H4 (cell line): Measurements from ENCODE around the gene COL9A1. TPM values are rescaled to one million over a fixed set of nuclear protein-coding genes. Genes with fewer than 3 reads are reported as not detected.

Experiments
- DNase-seq: peaks from one replicate; pipeline ENCODE4 v3.0.0-alpha.2; 2015; ENCODE audit warnings: low spot score
- total RNA-seq: library from RNA; depleted of rRNA; stranded (reverse); fragments of >200 nt; shearing (Covaris generic); gene quantifications from 2 replicates; pipeline ENCODE4 v1.2.3, GENCODE V29; 2014

COL9A1 gene
- total RNA-seq, 1 experiment from 2014 or later, result not detected

DNA sequence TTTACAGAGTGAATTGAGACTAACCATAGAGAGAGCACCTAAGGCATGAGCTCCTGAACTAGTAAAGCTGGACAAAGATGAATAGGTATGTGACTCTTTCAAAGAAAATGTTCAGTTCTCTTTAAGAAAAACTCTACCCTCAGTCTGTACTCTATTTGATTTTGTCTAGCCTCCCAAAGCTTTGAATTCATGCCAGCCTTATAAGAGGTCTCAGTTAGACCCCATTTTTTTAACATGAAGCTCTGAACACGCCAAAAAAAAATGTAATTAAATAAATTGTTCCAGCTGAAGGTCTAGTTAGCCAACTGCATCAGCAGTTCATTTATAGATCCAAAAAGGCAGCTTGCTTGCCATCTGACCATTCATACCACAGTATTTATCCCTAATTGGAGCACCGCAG is 71.6 kb downstream of the COL9A1 start:
- no peak for DNase-seq

DNA sequence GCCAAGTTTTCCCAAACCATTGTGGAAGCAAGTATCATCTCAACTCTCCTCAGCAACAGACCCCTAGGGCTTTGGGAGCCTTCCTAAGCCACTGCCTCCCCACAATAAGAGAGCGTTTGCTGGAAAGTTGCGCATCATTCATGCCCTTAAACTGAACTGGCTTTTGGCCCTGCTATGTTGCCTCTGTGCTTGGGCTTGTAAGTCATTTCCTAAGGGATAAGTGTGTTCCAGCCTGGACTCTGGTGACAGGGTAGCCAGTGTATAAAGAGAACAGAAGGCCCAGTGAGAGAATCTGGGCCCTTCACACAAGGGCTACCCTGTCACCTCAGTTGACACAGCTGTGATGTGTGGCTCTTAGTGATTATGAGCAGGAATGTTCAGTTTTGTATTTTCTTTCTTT is 77.8 kb downstream of the COL9A1 start:
- no peak for DNase-seq

DNA sequence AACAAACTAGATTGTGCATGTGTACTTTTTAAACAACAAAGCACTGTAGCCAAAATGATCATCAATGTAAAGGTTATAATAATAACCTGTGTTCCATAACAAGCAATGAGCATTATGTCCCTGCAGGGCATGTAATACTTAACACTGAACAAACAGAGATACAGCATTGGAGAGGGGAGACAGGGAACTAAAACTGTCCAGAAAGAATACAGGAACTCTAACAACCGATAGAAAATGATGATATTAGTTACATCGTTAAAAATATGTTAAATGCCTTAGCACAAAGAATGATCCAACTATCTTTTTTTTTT is 80.5 kb downstream of the COL9A1 start:
- DNase-seq, result no peak

DNA sequence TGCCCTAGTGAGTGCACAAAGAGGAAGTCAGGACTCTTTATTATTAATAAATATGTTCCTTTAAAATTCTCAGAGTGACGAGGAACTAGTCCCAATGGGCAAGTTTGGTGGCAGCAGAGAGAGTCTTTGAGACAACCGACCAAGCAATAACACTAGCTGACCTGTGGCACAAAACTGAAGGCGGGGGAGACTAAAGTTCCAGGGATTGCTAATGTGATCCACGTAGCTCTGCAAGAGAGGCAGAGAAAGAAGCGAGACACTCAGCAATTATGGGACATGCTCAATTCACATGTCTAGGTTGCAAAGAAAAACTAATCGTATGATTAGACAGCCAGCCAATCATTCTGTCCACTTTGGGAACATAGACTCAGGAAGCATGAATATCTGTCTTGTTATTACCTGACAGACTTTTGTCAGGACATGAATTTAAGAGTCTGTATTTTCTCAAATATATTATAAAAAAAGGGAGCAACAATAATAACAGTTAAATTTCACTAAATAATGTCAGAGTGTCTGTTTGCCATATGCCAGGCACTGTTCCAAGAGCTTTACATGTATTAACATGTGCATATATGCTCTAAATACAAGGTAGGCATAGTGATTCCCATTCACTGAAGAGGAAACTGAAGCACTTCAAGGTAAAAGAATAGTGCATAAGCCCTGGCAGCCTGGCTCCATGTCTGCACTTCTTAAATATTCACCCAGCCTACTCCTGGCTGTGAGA is 81.0 kb downstream of the COL9A1 start:
- DNase-seq, result no peak

DNA sequence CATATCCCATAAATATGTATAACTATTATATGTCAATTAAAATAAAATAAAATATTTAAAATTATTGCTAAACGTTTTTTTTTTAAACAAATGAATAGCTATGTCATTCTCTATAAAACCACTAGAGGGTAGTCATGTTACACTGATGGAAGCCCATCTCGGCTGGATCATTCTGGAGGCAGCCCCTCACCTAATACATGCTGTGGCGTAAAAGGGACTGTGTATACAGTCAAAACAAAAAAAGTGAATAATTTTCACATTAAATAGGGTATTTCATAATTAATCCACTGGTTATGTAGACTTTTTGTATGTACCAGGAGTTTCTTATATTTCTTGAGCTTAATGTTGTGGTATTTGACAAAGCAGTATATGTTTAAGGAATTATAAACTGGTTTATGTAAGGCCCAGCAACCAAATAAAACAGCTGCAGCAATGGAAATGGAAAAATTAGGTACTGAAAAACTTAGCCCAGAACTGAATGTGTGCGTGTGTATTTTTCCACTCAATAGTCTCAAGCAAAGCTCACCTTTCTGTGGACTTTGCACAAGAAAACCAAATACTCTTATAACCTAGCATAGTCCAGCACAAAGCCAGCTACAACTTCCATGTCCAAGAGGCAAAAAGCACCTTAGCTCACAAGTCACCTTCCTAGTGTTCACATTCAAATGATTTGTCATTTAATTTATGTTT is 81.7 kb downstream of the COL9A1 start:
- DNase-seq, result peak; percentile 45

DNA sequence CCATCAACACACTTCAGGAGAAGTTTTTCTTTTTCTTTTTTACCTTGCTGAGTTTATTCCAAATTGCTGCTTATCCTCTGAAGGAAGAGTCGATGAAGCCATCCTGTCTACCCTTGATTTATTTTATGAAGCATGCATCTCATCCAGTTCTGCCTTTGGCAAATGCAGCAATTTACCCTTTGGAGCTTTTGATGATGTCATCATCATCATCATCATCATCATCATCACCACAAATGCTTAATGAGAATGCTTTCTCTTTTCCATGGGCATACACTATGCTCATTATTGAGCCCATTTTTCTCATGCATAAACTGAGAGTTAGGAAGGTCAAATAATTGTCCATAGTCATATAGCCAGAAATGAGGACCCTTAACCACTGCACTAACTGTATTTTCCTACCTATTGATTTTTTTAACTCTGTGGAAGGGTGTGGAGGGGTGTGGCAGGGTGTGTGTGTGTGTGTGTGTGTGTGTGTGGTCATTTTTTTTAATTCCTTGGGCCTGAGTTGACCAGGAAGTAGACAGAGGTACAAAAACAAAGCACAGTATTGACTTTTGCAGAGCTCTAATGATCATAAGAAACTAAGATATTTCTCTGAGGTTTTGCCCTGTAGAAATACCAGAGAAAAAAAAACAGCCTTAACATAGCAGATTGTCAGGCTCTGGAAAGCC is 82.8 kb downstream of the COL9A1 start:
- no peak for DNase-seq

DNA sequence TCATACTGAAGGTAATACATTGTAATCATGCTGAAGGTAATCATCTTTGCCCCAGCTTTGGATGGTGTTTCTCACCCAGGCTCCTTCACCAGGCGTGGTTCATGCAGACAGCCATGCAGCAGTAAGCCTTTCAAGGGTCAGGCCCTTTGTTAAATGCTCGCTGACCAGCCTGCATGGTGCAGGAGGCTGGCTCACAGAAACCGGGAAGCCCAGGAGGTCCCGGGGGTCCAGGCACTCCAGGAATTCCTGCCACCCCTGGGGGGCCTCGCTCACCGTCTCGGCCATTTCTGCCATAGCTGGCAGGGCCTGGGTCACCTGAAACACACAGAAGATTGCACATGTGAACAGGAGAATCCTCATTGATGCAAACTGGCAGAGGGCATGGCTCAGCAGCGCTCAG is 86.1 kb downstream of the COL9A1 start:
- no peak for DNase-seq

DNA sequence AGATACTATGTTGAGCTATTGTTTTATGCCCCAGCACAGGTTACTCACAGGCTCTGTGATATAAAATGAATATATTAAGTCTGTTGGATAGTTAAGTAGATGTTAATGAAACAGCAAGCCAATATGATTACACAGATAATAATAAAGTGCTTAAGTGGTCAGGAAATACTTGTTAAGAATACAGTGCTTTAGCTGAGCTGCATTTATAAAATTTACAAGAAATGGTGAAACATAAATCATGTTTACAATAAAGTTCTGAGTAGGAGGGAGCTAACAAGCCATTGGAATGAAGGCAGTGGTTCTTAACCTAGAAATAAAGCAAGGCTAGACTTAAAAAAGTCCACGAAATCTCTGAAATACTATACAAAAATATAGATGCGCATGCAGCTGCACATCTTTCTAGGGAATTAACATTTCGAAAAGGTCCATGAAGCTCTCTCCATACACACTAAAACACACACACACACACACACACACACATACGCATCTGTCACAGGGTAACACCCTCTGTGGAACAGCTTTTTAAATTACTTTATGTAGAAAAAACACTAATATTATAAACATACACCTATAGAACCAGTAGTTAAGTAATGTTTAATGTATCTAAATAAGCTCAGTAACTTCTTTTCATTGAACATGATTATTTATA is 87.3 kb downstream of the COL9A1 start:
- DNase-seq, result no peak

DNA sequence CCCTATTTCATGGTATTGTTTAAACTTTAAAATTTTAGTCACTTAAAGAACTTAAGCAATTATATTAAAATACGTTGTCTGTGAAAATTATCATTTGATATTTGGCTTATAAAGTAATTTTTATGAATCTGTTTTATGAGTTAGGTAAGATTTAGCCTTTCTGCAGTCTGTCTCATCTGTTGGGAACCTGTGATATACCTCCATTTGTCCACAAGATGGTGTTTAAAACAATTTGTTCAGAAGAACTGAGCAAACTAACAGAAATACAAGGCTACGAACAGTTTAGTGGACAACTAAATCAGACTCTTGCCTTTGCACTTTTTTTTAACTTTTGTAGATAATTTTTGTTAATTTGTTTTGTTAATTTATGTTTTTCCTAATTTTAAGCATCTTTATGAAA is 92.4 kb downstream of the COL9A1 start:
- peak; percentile 35 for DNase-seq

DNA sequence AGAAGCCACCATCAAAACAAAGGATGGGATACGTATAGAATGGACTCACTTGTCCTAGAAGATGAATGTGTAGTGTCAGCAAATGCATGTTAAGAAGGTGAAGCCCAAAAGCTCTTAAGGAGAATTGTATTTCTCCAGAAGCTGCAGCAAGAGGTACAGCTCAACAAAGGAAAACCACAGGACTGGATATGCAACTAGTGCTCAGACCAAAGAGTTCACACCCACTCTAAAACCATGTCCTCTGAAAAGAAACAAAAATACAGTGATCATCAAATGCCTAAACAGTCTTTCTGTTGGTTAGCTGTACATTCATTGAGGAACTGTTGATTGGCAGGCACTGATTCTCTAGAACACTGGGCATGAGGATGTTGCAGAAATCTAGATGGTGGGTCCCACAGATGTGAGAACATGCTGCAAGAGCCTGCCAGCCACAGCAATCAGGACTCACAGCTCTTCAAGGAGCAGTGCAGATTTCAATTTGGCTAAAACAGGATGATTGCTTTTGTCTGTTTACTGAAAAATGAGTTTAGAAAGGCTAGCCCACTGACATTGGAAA is 94.6 kb downstream of the COL9A1 start:
- DNase-seq, result no peak

DNA sequence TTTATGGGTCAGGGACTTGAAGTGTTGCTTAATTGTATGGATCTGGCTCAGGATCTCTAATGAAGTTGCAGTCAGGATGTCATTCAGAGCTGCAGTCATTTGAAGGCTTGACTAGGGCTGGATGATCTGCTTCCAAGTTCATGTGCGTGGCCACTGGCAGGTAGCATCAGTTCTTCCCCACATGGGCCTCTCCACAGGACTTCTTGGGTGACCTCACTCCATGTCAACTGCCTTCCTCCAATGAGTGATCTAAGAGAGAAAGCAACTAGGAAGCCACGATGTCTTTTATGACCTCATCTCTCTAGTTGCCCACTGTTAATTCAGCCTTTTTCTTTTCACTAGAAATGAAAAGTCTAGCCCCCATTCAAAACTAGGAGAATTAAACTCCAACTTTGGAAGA is 104.1 kb downstream of the COL9A1 start:
- DNase-seq, result peak; percentile 8

DNA sequence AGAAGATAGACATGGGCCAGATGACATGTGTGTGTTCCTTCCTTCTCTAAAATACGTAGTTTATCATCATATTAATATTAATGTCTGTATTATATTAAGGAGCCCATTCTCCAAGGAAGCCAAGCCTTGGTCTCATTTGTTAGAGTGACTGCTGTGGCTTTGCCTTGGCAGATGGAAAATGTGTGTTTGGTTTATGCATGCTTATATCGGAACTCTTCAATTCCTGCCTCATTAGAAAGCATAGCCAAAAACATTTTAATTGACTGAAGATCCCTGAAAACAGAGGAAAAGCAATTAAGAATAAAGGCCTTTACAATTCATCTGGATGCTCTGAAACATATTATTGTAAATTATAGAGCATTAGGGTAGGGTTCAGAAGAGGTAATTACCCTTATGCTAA is 106.4 kb downstream of the COL9A1 start:
- DNase-seq, result no peak

DNA sequence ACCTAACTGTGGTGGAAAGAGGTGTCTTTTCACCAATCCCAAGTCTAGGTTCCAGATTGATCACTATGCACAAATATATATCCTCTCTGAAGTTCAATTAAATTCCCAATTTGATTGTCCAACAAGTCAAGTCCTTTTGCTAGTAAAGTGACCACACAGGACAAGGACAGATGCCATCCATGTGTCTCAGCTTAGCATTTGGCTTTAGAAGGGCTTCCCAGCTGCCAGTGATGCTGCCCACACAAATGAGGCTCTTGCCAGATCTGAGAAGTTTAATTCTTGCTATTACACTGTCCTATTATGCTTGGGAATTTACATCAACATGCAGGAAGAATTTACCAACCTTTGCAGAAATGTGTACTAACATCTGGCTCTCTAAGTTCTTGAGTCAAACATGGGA is 108.5 kb downstream of the COL9A1 start:
- no peak for DNase-seq

DNA sequence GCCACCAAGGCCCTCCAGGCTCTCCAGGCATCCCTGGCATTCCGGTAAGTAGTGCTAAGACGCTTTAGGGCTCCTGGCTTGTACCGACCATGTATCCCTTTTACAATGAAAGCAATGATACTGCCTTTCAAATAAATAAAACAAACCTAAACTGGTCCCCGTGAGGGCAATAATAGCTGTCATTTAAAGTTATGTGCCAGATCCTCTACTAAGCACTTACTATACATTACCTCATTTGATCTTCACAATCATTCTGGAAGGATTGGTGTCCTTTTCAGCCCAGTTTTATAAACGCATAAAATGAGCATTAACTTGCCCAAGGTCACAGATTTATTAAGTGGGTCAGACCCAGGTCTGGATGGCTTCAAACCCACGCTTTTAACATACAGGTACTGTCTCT is 114.7 kb downstream of the COL9A1 start:
- no peak for DNase-seq

DNA sequence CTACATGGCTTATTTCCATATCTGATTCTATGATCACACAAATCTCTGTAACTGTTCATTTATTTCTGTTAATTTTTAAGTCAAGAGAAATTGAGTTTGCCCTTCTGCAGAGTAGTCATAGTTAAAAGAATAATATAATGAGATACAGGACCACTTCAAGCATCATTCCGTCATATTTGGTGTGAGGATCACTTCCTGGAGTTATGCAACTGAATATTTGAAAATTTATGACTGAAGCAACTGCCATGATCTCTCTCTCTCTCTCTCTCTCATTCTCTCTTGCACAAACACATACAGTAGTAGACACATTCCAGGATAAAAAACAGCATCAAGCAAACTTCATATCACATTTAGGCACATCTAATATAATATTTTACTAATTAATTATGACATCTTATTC is 116.4 kb downstream of the COL9A1 start:
- no peak for DNase-seq

DNA sequence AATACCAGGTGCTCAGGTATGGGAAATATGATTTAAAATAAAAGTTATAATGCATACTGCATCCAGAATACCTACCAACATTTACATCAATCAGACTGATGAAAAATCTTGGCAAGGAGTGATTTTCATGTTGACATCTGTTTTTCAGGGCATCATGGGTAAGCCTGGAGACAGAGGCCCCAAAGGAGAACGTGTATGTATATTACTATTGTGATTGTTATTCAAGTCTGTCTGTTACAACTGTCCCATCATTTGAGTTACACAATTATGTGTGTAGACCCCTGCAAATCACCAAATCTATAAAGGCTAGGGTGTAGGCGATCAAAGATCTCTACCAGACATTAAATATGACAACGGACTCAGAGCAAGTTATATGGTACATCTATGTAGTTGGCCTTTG is 118.2 kb downstream of the COL9A1 start:
- DNase-seq, result no peak

DNA sequence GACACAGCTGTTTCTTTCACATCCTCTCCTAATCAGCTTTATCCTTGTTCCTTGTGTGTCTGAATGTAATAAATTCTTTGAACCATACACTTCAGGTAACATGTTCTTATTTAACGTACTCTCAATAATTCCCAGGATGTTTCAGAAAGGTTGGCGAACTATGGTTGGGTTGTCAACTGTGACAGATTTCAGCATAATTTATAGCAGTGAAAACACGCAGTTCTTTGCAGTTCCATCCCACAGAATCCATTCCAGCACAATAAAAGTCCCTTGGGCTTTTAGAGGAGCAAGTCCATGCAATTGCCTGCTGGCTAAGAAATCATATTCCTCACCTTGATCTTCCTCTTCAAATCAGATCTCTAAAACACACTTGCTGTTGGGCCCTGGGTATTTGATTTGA is 119.3 kb downstream of the COL9A1 start:
- no peak for DNase-seq

DNA sequence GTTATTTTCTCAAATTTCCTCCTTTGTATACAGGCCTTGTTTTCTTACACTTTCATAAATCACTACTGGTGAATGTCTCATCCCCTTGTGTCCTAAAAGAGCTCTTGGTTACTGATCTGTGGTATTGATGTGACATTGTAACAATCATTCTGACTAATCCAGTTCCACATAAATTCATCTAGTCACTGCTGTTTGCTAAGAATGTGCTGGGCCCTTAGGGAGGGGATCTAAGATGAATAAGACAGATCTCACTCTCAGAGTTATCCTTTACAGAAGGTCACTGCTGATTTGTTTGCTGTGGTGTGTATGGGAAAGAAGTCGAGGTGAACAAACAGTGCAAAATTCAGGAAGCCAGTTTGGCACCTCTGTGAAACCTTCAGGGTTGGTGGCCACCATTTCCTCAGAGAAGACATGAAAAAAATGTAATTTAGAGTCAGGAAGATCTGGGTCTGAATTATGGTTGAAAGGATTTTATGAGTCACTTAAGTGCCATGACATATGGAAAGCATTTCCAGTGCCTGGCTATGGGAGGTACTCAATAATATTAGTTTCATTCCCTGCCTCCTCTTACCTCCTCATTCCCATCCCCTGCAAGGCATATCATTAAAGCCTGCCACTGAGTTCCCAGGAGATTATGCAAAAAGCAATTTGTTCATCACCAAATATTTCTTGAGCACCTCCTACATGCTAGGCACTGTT is 121.8 kb downstream of the COL9A1 start:
- no peak for DNase-seq

DNA sequence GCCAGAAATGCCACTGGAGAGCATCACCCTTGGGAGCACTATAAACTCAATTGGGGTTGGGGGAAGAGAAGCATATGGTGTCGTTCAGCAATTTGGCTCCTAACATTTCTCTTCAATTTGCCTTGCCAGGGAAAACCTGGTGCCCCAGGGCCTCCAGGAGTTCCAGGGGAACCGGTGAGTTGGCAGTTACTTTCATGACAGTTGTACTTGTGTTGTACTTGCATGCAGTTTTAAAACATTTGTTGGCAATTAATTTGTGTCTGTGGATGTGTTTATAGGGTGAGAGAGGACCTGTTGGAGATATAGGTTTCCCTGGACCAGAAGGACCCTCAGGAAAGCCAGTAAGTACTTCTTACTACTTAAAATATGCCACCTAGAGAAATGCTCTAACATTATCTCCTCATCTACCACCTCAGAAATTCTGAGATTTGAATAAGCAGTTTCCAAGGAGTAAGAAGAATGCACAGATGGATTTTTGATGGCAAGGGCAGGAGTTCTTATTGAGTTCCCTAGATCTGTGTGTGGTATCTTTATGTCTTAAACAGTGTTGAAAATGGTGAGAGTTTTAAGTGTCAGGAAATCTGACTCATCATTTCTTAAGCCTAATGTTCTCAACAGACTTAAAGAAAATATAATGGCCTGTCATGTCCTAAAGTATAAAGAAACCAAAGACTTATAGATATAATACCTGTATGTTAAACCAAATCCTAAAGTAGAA is 122.5 kb downstream of the COL9A1 start:
- no peak for DNase-seq

DNA sequence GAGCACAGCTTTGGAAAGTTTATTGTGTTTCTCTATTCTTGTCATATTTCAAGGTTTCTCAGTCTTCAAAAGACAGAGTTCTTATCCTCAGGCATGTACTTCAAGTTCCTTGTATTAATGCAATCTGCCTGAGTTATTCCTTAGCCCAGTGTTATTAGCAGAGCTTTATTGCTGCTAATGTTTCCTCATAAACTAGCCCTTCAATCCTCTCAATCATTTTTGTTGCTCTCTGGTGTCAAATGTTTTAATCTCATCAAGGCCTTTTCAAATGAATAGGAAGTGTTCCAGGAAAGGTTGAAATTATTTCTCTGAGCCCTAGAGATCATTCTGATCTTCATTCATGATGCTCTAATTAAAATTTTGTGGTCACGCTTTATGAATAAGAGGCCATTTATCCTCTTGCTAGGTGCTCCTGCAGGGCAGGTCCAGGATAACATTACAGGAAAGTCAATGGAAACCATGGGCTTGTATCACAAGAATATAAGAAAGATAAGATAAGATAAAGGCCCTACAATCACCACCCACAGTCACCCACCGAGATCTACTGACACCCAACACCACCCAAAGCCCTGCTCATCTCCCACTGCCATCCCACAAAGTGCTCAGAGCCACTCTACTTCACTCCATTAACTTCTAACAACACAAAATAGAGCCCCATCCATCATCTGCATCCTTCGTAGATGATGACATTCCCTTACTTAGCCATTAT is 125.9 kb downstream of the COL9A1 start:
- no peak for DNase-seq

DNA sequence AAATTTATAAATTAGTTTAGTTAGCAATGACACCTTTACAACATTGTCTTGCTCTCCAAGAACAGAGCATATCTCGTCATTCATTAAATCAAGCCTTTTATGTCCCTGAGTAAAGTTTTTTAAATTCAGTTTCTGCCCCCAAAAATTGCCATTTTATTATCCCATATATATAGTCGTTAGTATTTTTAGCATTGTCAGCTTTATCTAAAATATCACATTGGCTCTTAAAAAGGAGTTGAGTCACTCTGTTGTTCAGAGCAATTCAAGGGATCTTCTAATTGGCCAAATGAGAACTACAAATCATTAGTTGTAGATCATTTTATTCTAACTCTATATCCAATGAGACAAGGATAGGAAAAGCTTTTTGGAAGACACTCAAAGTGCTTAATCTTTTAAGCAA is 127.1 kb downstream of the COL9A1 start:
- no peak for DNase-seq
